ENCODE results near the gene FANK1. TPM values are rescaled to one million over a fixed set of nuclear protein-coding genes. Genes with fewer than 3 reads are reported as not detected.

FANK1 gene
- total RNA-seq, 6 donors from 2014 or later, result 2.1 to 42.9 (median 16.6) TPM

GRCh38 chr10:126016156-126016805, 119.9 kb downstream of the FANK1 start:
- H3K36me3 ChIP-seq, result no peaks in the 10 kb centered on the region
- no peak for TF ChIP-seq POLR2A (IDR thresholded peaks at IDR 0.05)
- no peak for TF ChIP-seq POLR2AphosphoS5 (IDR thresholded peaks at IDR 0.05)
- TF ChIP-seq EP300 (IDR thresholded peaks at IDR 0.05), result no peak
- TF ChIP-seq CTCF (IDR thresholded peaks at IDR 0.05), result no peak
- ATAC-seq (ENCODE audit: low FRiP score in 2 of 2) (no peak), DNase-seq (no peak)
- H3K4me3 ChIP-seq, result no peak overlapping the region
- no peaks in the 10 kb centered on the region for H3K27me3 ChIP-seq
- no peaks in the 10 kb centered on the region for H3K4me1 ChIP-seq
- no peak overlapping the region for H3K27ac ChIP-seq
- H3K9me3 ChIP-seq, result no peaks in the 10 kb centered on the region
- WGBS, 2 donors, result 92 to 95% methylated on average over 4 of the region's 4 CpGs

- H3K27ac ChIP-seq, result no peak overlapping the region
- 94 to 97% methylated on average over 3 of the region's 3 CpGs for WGBS, 2 donors
- TF ChIP-seq POLR2A (IDR thresholded peaks at IDR 0.05), result no peak
- TF ChIP-seq CTCF (IDR thresholded peaks at IDR 0.05), result no peak
- TF ChIP-seq EP300 (IDR thresholded peaks at IDR 0.05), result no peak
- TF ChIP-seq POLR2AphosphoS5 (IDR thresholded peaks at IDR 0.05), result no peak
- ATAC-seq (ENCODE audit: low FRiP score in 2 of 2), result no peak
- H3K27me3 ChIP-seq, result no peaks in the 10 kb centered on the region
- no peaks in the 10 kb centered on the region for H3K36me3 ChIP-seq
- no peak for DNase-seq
- no peaks in the 10 kb centered on the region for H3K4me1 ChIP-seq
- no peaks in the 10 kb centered on the region for H3K9me3 ChIP-seq
- no peak overlapping the region for H3K4me3 ChIP-seq
Measured at GRCh38 chr10:126016882-126017281, 120.5 kb downstream of the FANK1 start.

- H3K27me3 ChIP-seq, result no peaks in the 10 kb centered on the region
- no peaks in the 10 kb centered on the region for H3K36me3 ChIP-seq
- TF ChIP-seq EP300 (IDR thresholded peaks at IDR 0.05) (no peak), POLR2A (IDR thresholded peaks at IDR 0.05) (no peak), POLR2AphosphoS5 (IDR thresholded peaks at IDR 0.05) (no peak), CTCF (IDR thresholded peaks at IDR 0.05) (no peak)
- no peaks in the 10 kb centered on the region for H3K9me3 ChIP-seq
- no peak overlapping the region for H3K4me3 ChIP-seq
- DNase-seq, result no peak
- no peak for ATAC-seq (ENCODE audit: low FRiP score in 2 of 2)
- WGBS, 2 donors, result 78 to 82% methylated on average over 2 of the region's 2 CpGs
- H3K4me1 ChIP-seq, result no peaks in the 10 kb centered on the region
- no peak overlapping the region for H3K27ac ChIP-seq
Measured at GRCh38 chr10:126017961-126018560, 121.7 kb downstream of the FANK1 start.

DNA sequence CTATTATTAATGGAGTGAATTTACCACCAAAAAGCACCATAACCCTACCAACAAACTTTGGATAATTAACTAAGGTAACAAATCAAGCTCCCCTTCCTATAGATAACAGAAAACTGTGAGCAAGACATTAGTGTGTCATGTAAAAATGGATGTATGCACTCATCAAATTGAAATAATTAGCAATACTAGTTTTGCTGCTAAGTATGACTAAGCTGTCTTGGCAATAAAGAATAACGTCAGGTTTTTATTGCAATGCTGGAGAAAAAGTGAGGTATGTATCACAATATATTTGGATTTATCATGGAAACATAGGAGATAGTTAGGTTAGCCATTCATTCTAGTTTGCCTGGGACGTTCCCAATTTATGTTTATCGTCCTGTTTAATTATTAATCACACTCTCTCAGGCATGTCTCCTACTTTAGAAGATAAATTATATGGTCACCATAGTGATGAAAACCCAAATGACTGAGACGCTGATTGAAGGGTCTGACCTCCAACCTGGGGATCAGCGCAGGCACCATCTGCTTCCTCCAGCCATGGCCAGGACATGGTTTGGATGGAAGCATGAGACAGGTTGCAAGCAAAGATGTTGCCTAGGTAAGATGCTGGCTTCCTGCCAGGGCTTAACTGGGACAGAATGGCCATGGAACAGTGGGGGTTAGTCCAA, 125.6 kb downstream of the FANK1 start:
- 81% methylated on average over 5 of the region's 5 CpGs for WGBS, 2 donors
- no peak overlapping the region for H3K27ac ChIP-seq
- H3K4me1 ChIP-seq, result no peaks in the 10 kb centered on the region
- ATAC-seq (ENCODE audit: low FRiP score in 2 of 2) (no peak), DNase-seq (no peak)
- no peaks in the 10 kb centered on the region for H3K27me3 ChIP-seq
- H3K4me3 ChIP-seq, result no peak overlapping the region
- TF ChIP-seq EP300 (IDR thresholded peaks at IDR 0.05) (no peak), POLR2AphosphoS5 (IDR thresholded peaks at IDR 0.05) (no peak), POLR2A (IDR thresholded peaks at IDR 0.05) (no peak), CTCF (IDR thresholded peaks at IDR 0.05) (no peak)
- no peaks in the 10 kb centered on the region for H3K9me3 ChIP-seq
- no peaks in the 10 kb centered on the region for H3K36me3 ChIP-seq

Data from upper lobe of left lung (tissue), 6 donors.